Muscle of arm (tissue), 12 donors: ENCODE results near the gene AMHR2. TPM values are rescaled to one million over a fixed set of nuclear protein-coding genes. Genes with fewer than 3 reads are reported as not detected.
A peak's percentile ranks its signal among the peaks of the same experiment; 100 is the strongest.

Experiments used
- DNase-seq: peaks from one replicate; pipeline ENCODE4 v3.0.0-alpha.2; 2013
- polyA plus RNA-seq, 12 donors: library from polyadenylated mRNA; unstranded; fragments of 120-200 nt; gene quantifications; one replicate each; pipeline ENCODE4 v1.2.1, GENCODE V29; 2013; ENCODE audit not compliant: insufficient read length in 12 of 12

AMHR2 gene
- polyA plus RNA-seq, 12 donors = 0.07 TPM; not detected in 11

DNA sequence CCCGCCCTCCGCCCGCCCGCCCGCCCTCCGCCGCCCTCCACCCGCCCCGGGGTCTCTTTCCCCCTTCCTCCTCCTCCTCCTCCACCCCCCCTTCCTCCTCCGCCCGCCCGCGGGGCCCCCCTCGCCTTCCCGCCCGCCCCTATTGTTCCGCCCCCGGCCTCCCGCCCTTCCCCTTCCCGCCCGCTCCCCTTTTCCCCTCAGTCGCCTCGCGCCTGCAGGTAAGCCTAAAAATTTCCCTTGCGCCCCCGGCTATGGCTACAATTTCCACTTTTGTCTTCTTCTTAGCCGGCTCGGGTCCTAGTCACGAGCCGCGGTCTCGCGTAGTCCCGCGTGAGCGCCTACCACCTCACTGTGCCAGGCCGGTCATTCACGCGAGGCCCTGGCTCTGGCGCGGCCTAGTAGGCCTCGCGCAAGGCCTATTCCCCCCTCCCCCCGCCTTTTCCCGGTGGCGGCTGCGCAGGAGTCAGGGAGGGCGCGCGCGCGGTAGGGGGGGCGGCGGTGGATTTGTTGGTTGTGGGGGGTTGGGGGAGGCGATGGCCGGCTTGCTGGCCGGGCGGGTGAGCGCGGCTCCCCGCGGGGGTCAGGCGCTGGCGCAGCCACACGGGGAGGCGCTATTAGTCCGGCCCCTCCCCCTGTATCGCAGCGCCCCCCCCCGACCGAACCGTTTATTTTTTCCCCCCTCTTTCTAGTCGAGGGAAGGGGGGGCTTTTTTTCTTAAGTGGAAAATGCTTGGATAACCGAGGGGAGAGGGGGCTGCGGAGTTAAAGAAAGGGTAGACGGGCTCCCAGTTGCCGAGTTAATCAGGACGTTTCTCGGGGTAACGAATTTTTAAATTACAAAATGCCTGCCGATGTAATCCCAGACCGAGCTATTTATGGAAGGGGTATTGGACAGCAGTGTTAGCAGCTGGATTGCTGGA lies 28.8 kb downstream of the AMHR2 start:
- DNase-seq = peak; percentile 88

DNA sequence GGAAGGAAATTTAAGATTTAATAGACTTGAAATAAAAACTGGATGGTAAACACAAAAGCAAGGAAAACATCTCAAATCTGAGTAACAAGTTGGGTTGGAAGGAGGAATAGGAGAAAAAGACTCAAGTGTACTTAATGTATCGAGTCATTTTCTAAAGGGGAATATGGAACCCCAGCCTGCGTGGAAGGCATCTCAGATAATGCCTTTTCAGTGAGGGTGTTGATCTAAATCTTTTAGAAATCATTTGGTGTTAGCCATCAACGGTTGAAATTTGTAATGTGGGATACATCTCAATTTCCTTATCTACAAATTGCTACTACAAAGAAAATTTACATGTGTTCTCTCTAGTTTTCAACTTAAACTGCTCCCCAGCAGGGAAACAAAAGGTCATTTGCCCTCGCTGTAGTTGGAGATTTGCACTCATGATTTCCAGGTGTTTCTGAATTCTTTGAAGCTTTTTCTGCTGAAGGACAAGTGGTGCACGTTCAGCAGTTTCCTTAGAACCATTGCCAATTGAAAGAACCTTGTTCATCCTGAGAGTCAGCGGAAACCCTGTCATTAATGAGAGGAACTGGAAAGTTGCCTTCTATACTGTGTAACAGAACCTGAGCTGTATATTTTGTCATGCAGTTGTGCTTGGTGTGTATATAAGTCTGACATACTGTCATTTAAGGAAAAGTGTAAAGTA lies 30.4 kb downstream of the AMHR2 start:
- no peak for DNase-seq

DNA sequence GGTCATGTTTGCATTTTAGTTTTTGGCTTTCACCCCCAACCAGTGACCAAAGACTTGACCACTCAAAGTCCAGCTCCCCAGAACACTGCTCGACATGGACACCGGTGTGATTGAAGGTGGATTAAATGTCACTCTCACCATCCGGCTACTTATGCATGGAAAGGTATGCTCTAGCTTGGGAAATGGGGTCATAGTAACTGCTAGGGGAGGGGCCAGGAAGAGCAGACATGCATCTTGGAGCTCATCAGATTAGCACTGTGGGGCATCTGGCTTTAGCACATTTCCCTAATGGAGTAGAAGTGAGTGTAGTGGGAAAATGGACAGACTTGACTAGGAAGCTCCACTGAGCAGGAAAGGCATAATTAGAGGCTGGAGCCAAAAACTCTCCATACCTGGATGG lies 31.1 kb downstream of the AMHR2 start:
- no peak for DNase-seq

DNA sequence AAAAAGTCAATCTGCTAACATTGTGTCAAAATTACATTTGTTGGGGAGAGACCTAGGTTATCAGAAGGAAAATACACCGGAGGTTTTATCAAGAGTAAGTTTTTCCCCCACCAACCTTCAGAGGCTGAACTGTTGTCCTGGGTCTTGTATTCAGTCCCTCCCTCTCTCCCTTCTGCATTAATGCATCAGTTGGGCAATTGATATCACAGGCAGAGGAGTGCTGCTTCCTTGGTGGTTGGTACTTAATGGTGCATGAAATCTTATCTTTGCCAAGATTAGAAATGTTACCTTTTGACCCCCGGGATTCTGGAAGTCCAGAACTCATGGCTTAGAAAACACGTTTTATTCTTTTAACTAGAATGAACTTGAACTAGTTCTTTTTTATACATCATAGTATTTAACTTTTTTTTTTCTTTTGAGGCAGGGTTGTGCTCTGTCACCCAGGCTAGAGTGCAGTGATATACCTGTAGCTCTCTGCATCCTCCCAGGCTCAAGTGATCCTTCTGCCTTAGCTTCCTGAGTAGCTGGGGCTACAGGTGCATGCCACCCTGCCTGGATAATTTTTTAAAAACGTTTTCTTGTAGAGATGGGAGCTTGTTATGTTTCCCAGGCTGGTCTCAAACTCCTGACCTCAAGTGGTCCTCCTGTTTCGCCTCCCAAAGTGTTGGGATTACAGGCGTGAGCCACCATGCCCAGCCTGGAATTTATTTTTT lies 33.2 kb downstream of the AMHR2 start:
- no peak for DNase-seq

DNA sequence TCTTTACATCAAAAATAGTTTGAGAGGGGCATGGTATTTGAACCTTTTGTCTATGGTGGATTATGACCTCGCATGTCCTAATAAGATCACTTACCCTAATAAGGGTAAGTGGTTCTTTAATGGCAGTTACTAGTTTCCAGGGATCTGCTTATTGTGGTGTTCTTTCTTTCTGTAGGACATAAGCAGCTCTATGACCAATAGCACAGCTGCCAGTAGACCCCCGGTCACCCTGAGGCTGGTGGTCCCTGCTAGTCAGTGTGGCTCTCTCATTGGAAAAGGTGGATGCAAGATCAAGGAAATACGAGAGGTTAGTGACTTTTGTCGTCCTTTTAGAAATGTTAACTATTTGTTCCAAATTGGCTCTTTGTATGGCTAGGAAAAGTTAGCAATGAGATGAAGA lies 35.4 kb downstream of the AMHR2 start:
- no peak for DNase-seq

DNA sequence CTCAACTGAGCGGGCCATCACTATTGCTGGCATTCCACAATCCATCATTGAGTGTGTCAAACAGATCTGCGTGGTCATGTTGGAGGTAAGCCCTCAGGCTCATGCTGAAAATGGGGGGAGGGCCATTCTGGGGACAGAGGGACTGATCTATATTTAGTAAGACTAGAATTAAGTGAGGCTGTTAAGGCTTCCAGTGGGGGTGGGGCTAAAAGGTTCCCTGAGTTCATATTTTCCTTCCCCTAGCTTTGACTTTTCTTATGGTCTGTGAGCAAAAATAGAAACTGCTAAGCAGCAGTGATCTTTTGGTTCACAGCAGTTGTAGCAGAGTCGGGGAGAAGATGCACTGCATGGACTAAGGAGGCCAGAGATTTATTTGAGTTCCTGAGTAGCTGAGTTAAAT lies 37.4 kb downstream of the AMHR2 start:
- no peak for DNase-seq

DNA sequence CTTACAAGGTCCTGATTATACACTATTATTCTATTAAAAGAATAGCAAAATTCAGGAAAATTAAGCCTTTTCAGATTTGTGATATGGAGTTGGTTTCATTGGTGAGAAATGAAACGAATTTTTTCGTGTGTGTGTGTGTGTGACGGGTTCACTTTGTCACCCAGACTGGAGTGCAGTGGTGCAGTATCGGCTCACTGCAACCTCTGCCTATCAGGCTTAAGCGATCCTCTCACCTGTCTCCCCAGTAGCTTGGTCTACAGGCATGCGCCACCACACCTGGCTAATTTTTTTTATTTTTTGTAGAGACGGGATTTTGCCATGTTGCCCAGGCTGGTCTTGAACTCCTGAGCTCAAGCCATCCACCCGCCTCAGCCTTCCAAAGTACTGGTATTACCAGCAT lies 37.9 kb downstream of the AMHR2 start:
- DNase-seq = no peak

DNA sequence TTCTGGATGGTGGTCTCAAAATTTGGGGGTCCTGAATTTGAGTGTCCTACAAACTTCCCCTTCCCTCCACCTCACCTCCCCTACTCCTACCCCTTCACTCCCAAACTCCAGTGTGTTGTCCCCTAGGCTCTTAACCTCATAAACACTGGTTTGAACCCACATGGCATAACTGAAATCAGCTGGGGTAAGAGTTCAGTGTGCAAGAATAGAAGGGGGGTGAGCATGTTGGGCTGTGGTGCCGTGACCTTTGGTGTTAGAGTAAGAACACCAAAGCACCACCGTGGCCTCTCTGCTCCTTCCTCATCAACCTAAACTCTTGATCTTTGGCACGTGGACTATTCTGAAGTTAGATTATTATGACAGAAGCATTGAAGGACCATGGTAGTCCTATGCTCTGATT lies 39.3 kb downstream of the AMHR2 start:
- no peak for DNase-seq

DNA sequence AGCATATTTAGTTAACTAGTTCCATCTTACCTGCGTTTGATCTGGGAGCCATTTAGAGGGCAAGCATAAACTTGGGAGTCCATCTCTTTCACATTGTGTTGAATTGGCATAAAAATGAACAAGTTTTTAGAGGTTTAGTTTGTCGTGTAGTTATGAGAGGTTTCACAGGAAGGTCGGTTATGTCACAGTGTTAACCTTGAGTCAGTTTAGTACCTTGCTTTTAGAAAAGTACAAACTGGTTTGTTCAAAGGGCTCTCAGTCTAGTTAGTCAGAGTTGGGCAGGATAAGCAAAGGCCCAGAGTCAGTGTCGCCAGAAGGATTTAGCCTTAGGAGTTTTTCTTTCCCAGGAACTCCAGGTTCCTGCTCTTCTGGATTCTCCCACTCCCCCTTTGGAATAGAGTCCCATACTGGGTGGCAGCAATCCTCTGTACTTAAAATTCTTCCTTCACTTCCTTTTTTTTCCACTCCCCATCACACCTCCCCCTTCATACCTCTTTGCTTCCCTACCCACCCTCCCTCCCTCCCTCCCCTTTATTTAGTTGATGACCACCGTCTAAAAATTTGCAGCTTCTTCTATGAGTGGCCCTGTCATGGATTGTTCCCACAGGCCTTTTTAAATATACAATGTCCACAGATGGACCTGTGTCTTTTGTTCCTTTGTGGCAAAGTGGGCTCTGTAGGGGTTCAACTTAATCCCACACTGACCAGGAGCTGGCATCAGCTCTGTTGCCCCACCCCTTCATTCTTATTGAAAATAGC lies 40.3 kb downstream of the AMHR2 start:
- DNase-seq = no peak

DNA sequence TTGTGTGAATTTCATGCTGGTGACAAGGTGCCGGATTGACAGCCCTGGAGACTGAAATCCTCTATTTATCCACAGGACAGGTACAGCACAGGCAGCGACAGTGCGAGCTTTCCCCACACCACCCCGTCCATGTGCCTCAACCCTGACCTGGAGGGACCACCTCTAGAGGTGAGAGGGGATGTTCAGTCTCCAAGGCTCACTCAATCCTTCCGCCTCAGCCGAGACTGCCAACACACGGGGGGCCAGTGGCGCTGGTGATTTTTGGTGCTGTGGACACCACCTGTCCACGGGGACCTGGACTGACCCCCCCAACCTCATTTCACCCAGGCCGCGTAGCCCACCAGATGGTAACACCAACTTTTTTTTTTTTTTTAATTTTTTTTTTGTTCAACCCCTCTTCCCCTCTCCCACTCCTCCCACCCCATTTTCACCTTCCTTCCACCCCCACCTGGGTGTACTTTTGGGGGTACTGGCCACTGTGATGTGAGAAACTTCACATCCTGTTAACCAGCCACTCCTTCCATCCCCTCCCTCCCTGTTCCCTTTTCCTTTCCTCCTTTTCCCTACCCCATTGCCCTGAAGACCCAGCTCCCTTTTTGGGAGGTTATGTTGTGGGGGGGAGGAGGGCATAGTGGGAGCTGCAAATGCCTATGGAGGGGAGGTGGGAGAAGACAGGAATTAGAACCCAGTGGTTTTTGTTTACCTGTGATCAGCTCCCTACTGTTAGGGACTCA lies 41.2 kb downstream of the AMHR2 start:
- DNase-seq = no peak

DNA sequence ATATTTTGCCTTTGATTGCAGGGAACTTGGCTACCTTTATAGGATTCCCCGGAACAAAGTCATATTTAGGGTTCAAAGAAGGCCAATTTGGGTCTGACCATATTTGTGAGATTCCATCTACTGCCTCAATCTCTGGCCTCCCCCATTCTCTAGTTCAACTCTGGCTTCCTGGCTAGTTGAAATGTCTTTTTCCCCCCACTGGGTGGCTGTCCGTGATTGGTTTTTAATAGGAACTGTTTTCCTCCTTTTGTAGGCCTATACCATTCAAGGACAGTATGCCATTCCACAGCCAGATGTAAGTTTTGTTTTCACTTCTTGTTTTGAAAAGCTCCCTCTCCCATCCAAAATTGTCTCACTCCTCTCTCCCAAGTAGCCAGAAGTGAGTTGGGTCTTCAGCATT lies 42.0 kb downstream of the AMHR2 start:
- no peak for DNase-seq

DNA sequence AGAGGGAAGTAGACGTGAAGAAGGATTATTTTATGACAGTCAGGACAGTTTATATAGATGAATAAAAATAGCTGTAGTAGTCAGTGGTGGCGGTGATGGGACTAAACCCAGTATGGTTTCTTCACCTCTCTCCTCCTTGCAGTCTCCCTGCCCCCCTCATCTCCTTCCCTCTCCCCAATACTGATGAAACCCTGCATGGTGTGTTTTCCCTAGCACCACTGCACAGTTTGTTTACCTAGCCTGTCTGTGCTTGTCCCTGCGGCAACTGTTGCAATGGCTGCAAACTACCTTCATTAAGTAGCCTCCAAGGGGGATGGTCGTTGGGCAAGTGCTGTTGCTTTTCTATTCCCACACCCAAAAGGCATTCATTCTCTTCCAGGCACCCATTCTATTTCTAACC lies 43.0 kb downstream of the AMHR2 start:
- DNase-seq = no peak

DNA sequence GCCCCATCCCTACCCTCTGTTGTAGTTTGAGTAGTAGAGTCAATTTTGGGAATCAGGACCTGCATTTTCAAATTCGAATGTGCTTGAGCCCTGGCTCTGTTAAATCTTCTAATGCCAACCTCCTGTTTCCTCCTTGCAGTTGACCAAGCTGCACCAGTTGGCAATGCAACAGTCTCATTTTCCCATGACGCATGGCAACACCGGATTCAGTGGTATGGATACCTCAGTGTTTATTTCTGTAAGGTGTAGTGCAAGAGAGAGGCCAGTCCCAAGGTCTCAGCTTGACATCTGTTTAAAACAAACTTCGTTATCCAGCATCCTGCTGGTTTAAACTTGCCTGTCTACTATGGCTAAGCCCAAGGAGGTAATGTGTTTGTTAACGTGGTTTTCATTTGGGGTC lies 43.4 kb downstream of the AMHR2 start:
- no peak for DNase-seq

DNA sequence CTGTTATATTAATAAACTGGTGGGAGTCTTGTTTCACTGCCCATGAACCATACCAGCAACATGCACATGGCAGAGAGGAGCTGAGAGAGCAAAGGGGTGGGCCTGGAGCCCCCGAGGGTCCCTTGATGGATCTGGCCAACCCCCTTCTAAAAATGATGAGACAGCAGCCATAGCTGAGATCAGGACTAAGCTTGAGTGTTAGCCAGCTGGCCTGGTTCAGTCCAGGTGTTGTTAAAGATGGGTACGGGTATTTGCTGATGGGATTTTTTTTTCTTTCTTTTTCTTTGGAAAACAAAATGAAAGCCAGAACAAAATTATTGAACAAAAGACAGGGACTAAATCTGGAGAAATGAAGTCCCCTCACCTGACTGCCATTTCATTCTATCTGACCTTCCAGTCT lies 44.2 kb downstream of the AMHR2 start:
- no peak for DNase-seq

DNA sequence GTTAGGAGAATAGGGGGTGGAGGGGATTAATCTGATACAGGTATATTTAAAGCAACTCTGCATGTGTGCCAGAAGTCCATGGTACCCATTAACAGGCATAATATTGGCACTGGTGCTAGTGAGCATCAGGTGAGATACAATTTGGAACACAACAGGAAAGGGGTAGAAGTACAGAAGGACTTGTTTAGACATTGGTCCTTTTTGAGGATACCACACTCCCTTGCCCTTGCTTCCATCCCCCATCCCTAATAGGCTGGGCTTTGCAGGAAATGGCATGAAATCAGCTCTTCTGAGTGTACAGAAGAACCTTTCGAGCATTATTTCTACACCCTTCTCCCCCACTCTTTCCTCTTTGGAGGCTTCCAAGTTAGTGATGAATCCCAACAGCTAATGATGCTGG lies 44.6 kb downstream of the AMHR2 start:
- DNase-seq = no peak

DNA sequence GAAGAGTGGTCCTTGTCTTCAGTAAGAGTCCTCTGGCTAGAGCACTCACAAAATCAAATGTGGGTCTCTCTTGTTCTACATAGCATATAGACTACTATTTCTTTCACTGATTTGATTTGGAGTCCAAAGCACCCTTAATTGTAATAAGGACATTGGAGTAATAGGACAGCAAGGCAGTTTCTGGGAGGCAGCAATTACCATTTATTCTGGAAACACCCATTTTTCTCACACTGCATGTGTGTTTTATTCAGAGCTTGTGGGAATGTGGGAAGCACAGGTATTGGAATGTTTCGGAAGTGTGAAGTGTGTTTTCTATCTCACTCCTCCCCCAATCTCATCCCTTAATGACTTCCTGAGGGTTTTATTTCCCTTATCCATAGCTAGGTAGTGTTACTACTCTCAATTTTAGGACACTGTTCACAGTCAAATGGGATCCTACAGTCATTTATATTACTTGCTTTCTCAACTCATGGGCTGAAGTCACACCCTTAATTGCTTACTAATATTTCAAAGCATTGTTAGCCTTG lies 48.5 kb downstream of the AMHR2 start:
- DNase-seq = no peak

DNA sequence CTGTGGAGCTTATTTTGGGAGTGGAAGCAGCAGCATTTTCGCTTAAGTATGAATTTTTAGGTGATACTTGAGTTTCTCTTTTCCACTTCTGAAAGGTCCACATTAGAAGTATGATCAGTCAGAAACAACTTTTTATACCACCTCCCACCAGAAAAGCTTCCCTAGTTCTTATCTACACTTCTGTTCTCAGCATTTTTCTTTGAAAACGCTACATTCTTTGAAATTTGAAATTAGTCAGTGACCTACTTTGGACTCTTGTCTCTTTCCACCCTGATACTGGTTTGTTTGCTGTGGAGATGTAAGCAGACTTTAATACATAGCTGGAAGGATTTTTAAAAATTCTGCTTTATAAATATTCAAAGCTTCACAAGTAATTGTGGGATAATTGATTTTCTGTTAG lies 50.4 kb downstream of the AMHR2 start:
- DNase-seq = no peak

DNA sequence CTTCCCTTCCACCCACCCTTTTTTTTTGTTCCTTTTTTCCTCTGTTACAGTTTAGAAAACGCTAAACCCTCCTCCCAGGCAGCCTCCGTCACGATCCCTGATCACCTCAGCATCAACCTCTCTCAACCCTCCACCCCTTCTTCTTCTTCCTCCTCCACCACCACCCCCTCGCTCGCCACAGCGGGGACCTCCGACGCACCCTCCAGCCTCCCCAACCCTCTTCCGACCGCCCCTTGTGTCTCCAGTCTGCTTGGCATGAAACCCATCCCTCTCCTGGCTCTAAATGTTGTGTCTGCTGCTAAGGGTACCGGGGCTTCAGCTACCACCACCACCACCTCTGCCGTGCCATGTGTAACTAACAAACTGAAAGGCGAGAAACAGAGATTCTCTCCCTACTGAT lies 51.2 kb downstream of the AMHR2 start:
- DNase-seq = no peak

DNA sequence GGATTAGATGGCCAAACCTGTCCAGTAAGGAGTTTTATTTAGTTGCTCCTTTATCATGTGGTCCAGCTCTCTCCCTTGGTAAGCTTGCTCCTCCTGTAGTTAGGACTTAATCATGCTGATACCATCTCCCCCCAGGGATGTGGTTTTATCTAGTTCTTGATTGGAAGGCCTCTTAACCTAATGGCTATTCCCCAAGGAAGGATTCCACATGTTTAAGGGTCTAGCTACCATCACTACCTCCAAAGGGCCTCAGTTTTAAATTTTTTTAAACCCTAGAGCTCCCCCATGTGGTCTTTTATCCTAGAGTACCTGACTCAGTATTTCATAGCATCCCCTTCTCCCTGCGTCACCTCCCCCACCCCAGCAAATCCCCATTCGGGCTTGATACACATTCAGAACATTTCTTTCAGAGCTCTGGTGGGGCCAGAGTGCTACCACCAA lies 53.1 kb downstream of the AMHR2 start:
- DNase-seq = no peak

DNA sequence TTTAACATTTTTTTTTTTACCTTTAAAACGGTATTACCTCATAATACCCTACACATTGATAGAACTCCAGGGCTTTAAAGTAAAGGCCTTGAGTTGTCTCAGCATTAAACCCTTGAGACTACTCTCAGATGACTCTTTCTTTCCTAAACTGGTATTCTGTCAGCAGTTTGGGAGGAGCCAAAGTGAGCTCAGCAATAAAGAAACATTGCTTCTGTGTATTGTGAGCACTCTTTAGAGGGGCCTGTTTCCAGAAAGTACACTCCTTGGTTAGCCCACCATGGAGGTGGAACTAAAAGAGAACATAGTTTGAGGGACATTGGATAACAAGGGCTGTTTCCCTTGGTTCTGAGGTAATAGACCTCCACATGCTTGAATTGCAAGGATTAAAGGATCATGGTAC lies 55.2 kb downstream of the AMHR2 start:
- DNase-seq = no peak

DNA sequence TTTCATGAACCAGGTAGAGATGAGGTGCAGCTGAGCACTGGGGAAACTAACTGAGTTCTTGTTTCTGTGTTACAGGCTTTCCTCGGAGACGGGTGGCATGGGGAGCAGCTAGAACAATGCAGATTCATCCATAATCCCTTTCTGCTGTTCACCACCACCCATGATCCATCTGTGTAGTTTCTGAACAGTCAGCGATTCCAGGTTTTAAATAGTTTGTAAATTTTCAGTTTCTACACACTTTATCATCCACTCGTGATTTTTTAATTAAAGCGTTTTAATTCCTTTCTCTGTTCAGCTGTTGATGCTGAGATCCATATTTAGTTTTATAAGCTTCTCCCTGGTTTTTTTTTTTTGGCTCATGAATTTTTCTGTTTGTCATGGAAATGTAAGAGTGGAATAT lies 55.7 kb downstream of the AMHR2 start:
- no peak for DNase-seq
